Activated CD4-positive, alpha-beta memory T cell treated with anti-CD3 and anti-CD28 coated beads, Interleukin-2, amount 10 ng/mL, durations not matched to agents 7 days and 5 days (primary cell): ENCODE data around the gene CKB. TPM values are rescaled to one million over a fixed set of nuclear protein-coding genes. Genes with fewer than 3 reads are reported as not detected.

Experiments used
- CTCF ChIA-PET: fragments of 350-600 bp; sonication (Branson Sonifier 250); formaldehyde crosslinking; loops from one replicate; lab custom pipeline; 2021; ENCODE audit warnings: antibody characterized with exemption, inconsistent platforms; lab: Charles Lee
- POLR2A ChIA-PET: fragments of 350-600 bp; sonication (Branson Sonifier 250); formaldehyde crosslinking; loops from one replicate; lab custom pipeline; 2021; ENCODE audit warnings: antibody characterized with exemption; lab: Charles Lee
- DNase-seq: peaks from one replicate; pipeline ENCODE4 v3.0.0-alpha.2; 2020
- H3K27ac Mint-ChIP-seq: one replicate; pipeline ENCODE4 v1.8.0; 2021; ENCODE audit warnings: mild to moderate bottlenecking, mixed read lengths
- H3K27me3 Mint-ChIP-seq: one replicate; pipeline ENCODE4 v1.8.0; 2021; ENCODE audit warnings: mixed read lengths
- H3K36me3 Mint-ChIP-seq: one replicate; pipeline ENCODE4 v1.8.0; 2021; ENCODE audit warnings: low read depth, mixed read lengths
- H3K4me1 Mint-ChIP-seq: one replicate; pipeline ENCODE4 v1.8.0; 2021; ENCODE audit warnings: mixed read lengths
- H3K4me3 Mint-ChIP-seq: one replicate; pipeline ENCODE4 v1.8.0; 2021; ENCODE audit warnings: mild to moderate bottlenecking, mixed read lengths
- H3K9me3 Mint-ChIP-seq: one replicate; pipeline ENCODE4 v1.8.0; 2021; ENCODE audit warnings: mixed read lengths
- total RNA-seq, 2 experiments: library from RNA; stranded (reverse); gene quantifications; one replicate each; pipeline ENCODE4 v1.2.3, GENCODE V29; 2021

The CKB gene
- total RNA-seq = 1 to 10 TPM; 3.8 to 5.5 TPM

GRCh38 chr14:103522649-103523574, at the start of gene CKB:
Gene CKB, minus strand, starts transcription at chr14:103522830. Its CDS starts 337 bp downstream, at chr14:103522493.
- Mint-ChIP-seq H3K4me1 (peaks cover 19% of the 10 kb centered on the region), H3K4me3 (peak within 1 kb of the TSS; percentile 49), H3K27ac (no peak within 1 kb of the TSS), H3K27me3 (peaks cover 27% of the 10 kb centered on the region), H3K36me3 (no peaks in the 10 kb centered on the region), H3K9me3 (no peaks in the 10 kb centered on the region)
- no peak for DNase-seq
- ChIA-PET CTCF (no interaction called here), POLR2A (interaction anchor here (1.1 kb wide), 1 partner anchor 35 kb away, joined by 3 read pairs; no protein-coding TSS in a partner anchor)

- no peak for DNase-seq
- Mint-ChIP-seq H3K27me3 (no peaks in the 10 kb centered on the region), H3K36me3 (peaks cover 9% of the 10 kb centered on the region), H3K27ac (no peak overlapping the region), H3K4me1 (peaks cover 20% of the 10 kb centered on the region), H3K9me3 (no peaks in the 10 kb centered on the region), H3K4me3 (no peak overlapping the region)
- POLR2A ChIA-PET = no interaction called here
- CTCF ChIA-PET = no interaction called here
These were observed 46.8 kb upstream of the CKB start for GRCh38 chr14:103569408-103569807.

- ChIA-PET CTCF (interaction anchor here (1.7 kb wide), 1 partner anchor 109 kb away, joined by 3 read pairs; no protein-coding TSS in a partner anchor), POLR2A (no interaction called here)
- H3K27ac Mint-ChIP-seq = no peak overlapping the region
- peaks cover 23% of the 10 kb centered on the region for H3K4me1 Mint-ChIP-seq
- H3K9me3 Mint-ChIP-seq = no peaks in the 10 kb centered on the region
- H3K4me3 Mint-ChIP-seq = no peak overlapping the region
- peaks cover 7% of the 10 kb centered on the region for H3K36me3 Mint-ChIP-seq
- H3K27me3 Mint-ChIP-seq = no peaks in the 10 kb centered on the region
- no peak for DNase-seq
These were observed 46.3 kb upstream of the CKB start for GRCh38 chr14:103568952-103569351.

- Mint-ChIP-seq H3K9me3 (no peaks in the 10 kb centered on the region), H3K27ac (no peak overlapping the region)
These were observed 41.3 kb upstream of the CKB start for GRCh38 chr14:103563844-103564505.

GRCh38 chr14:103563226-103563620, 40.6 kb upstream of the CKB start:
- Mint-ChIP-seq H3K36me3 (peaks cover 37% of the 10 kb centered on the region), H3K9me3 (no peaks in the 10 kb centered on the region), H3K27me3 (no peaks in the 10 kb centered on the region), H3K4me3 (peak overlapping the region; percentile 95), H3K27ac (peak overlapping the region; percentile 84), H3K4me1 (peaks cover 67% of the 10 kb centered on the region)
- ChIA-PET POLR2A (interaction anchor here (3.7 kb wide), 1 partner anchor 34 kb away, joined by 50 read pairs; the partner anchor contains the start of gene TRMT61A), CTCF (interaction anchor here (0.6 kb wide), 1 partner anchor 30 kb away, joined by 3 read pairs; no protein-coding TSS in a partner anchor)
- DNase-seq = no peak

More at GRCh38 chr14:103563844-103564505, 41.3 kb upstream of the CKB start:
- no peak for DNase-seq
- ChIA-PET POLR2A (interaction anchor here (3.7 kb wide), 1 partner anchor 34 kb away, joined by 50 read pairs; the partner anchor contains the start of gene TRMT61A), CTCF (interaction anchor here (0.6 to 1.1 kb wide), 4 partner anchors 29 to 232 kb away, joined by 3 read pairs; no protein-coding TSS in a partner anchor)
- no peaks in the 10 kb centered on the region for H3K27me3 Mint-ChIP-seq
- H3K4me3 Mint-ChIP-seq = peak overlapping the region; percentile 95
- H3K4me1 Mint-ChIP-seq = peaks cover 62% of the 10 kb centered on the region
- peaks cover 32% of the 10 kb centered on the region for H3K36me3 Mint-ChIP-seq

- Mint-ChIP-seq H3K9me3 (no peaks in the 10 kb centered on the region), H3K4me3 (peak within 1 kb of the TSS; percentile 95), H3K36me3 (peaks cover 40% of the 10 kb centered on the region), H3K4me1 (peaks cover 68% of the 10 kb centered on the region), H3K27me3 (no peaks in the 10 kb centered on the region), H3K27ac (peak within 1 kb of the TSS; percentile 85)
- DNase-seq = peak; percentile 88
- CTCF ChIA-PET = interaction anchor here (0.6 to 2.0 kb wide), 8 partner anchors 9 to 348 kb away, joined by 3 to 10 read pairs (median 4); partner anchors contain the start of gene TRMT61A
- POLR2A ChIA-PET = interaction anchor here (0.6 to 3.7 kb wide), 14 partner anchors 10 to 1190 kb away, joined by 3 to 50 read pairs (median 4); partner anchors contain the start of genes EIF5, KLC1, MARK3 and TRMT61A
These were observed 40.0 kb upstream of the CKB start, which contains the start of the genes BAG5 and COA8 for GRCh38 chr14:103562429-103563225. Gene BAG5, minus strand, starts transcription at chr14:103562657. Its CDS starts 1,493 bp downstream, at chr14:103561164. Gene COA8, plus strand, starts transcription at chr14:103562960. Its CDS starts 42 bp downstream, at chr14:103563002.

GRCh38 chr14:103562179-103562428, 39.5 kb upstream of the CKB start:
- Mint-ChIP-seq H3K27me3 (no peaks in the 10 kb centered on the region), H3K36me3 (peaks cover 42% of the 10 kb centered on the region), H3K27ac (peak overlapping the region; percentile 85), H3K4me3 (peak overlapping the region; percentile 93), H3K9me3 (no peaks in the 10 kb centered on the region), H3K4me1 (peaks cover 72% of the 10 kb centered on the region)
- ChIA-PET CTCF (interaction anchor here (0.6 to 2.0 kb wide), 11 partner anchors 10 to 348 kb away, joined by 3 to 10 read pairs (median 4); partner anchors contain the start of genes TRMT61A, XRCC3 and ZFYVE21), POLR2A (interaction anchor here (0.8 to 3.7 kb wide), 13 partner anchors 9 to 1190 kb away, joined by 3 to 50 read pairs (median 4); partner anchors contain the start of genes EIF5, KLC1, MARK3 and TRMT61A)
- DNase-seq = no peak

- Mint-ChIP-seq H3K4me1 (peaks cover 73% of the 10 kb centered on the region), H3K27ac (peak overlapping the region; percentile 85)
- POLR2A ChIA-PET = interaction anchor here (0.6 to 3.7 kb wide), 14 partner anchors 9 to 1191 kb away, joined by 3 to 50 read pairs (median 4); partner anchors contain the start of genes EIF5, KLC1, MARK3 and TRMT61A
These were observed 39.0 kb upstream of the CKB start for GRCh38 chr14:103561381-103562178.

GRCh38 chr14:103560691-103561090, 38.1 kb upstream of the CKB start:
- Mint-ChIP-seq H3K4me1 (peaks cover 66% of the 10 kb centered on the region), H3K36me3 (peaks cover 42% of the 10 kb centered on the region), H3K27ac (peak overlapping the region; percentile 85), H3K4me3 (peak overlapping the region; percentile 93), H3K9me3 (no peaks in the 10 kb centered on the region), H3K27me3 (no peaks in the 10 kb centered on the region)
- CTCF ChIA-PET = interaction anchor here (1.4 to 2.0 kb wide), 3 partner anchors 11 to 119 kb away, joined by 4 to 10 read pairs (median 5); partner anchors contain the start of gene TRMT61A
- DNase-seq = no peak
- POLR2A ChIA-PET = interaction anchor here (0.6 to 3.7 kb wide), 7 partner anchors 20 to 227 kb away, joined by 3 to 50 read pairs (median 5); partner anchors contain the start of genes EIF5, KLC1 and TRMT61A

More at GRCh38 chr14:103561381-103562178, 39.0 kb upstream of the CKB start:
- no peaks in the 10 kb centered on the region for H3K27me3 Mint-ChIP-seq
- H3K9me3 Mint-ChIP-seq = no peaks in the 10 kb centered on the region
- H3K36me3 Mint-ChIP-seq = peaks cover 42% of the 10 kb centered on the region
- CTCF ChIA-PET = interaction anchor here (0.6 to 2.0 kb wide), 13 partner anchors 10 to 349 kb away, joined by 3 to 10 read pairs (median 4); partner anchors contain the start of genes TRMT61A, XRCC3 and ZFYVE21
- DNase-seq = peak; percentile 64
- peak overlapping the region; percentile 93 for H3K4me3 Mint-ChIP-seq

GRCh38 chr14:103559766-103560165, 37.1 kb upstream of the CKB start:
- ChIA-PET POLR2A (interaction anchor here (1.0 kb wide), 1 partner anchor 70 kb away, joined by 4 read pairs; no protein-coding TSS in a partner anchor), CTCF (no interaction called here)
- Mint-ChIP-seq H3K4me1 (peaks cover 58% of the 10 kb centered on the region), H3K4me3 (no peak overlapping the region), H3K27me3 (no peaks in the 10 kb centered on the region), H3K27ac (no peak overlapping the region), H3K36me3 (peaks cover 46% of the 10 kb centered on the region), H3K9me3 (no peaks in the 10 kb centered on the region)
- DNase-seq = no peak
